Measurements from ENCODE around the gene DSP.

DSP gene

GRCh38 chr6:7615611-7616383 is 74.3 kb downstream of the DSP start:
- peak; percentile 58 to 70 for DNase-seq

DNA sequence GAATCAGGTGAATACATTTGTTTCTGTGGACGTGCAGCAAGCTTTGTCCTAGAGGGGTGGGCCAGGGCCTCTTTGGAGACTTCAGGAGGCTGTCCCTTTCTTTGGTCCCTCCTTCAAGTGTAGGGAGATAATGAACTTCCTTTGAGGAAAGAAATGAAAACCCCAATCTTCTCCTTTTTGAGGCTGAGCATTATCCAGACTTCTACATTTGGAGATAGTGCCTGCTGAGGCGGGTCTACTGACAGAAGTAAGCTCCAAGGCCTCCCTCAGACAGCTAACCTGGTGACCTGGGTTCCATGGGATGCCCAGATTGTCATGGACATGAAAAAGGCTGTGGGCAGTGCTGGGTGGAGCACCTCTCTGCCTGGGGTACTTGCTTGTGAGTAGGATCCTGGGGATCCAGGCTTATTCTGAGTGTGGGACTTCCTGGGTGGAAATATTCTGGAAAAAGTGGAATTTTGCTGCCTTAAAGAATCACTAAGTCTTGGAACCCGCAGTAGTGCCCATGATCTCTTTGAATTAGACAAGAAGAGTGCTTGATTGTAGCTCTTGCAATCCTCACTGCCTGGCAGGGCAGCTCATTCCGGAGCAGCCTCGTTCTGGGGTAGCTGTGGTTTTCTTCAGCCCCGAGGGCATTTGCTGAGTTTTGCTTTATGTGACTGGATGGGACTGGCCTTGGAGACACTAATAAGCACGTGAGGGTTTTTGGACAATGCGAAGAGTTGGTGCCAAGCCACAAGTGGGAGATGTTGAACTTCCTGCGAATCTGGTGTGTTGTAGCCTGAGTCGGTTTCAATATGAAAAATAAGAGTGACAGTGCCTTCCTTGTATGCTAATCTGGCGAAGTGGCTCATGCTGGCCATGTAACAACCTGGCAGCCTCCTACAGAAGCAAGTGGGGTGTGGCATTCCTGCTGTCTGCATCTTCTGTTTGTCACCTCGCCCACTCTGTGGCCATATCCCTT is 76.6 kb downstream of the DSP start:
- peak; percentile 62 to 81 for DNase-seq

DNA sequence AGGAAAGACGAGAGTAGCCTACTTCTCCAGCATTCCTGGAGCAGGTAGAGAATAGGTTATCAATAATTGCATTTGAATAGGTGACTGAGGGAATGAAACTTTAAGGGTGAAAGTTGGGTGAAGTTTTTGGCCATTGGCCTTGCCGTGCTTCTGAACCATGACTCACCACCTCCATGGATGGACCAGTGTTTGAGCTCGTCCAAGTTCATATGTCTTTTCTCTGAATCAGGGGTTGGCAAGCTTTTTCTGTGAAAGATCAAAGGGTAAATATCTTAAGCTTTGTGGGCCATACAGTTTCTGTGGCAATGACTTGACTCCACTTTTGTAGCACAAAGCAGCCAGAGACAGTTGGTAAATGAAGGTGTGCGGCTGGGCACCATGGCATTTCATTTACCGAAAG is 80.3 kb downstream of the DSP start:
- DNase-seq, result no peak

GRCh38 chr6:7624796-7625710 is 83.6 kb downstream of the DSP start:
- peak; percentile 7 to 12 for DNase-seq

DNA sequence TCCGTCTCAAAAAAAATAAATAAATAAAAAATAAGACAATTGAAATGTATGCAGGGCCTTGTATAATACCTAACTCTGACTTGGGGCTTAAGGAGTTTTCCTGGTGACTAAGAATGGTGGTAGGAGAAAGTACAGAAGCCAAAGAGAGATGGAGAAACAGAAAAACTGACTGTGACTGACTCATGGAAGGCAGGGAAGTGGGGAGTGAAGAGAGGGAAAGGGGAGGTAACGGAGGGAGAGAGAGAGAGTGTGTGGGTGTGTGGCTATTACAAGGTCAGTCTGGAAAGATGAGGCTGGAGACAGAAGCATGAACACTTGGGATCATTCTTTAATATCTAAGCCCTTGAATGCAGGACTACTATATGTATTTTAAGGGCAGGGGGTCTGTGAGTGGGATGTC is 87.0 kb downstream of the DSP start:
- DNase-seq, result no peak

DNA sequence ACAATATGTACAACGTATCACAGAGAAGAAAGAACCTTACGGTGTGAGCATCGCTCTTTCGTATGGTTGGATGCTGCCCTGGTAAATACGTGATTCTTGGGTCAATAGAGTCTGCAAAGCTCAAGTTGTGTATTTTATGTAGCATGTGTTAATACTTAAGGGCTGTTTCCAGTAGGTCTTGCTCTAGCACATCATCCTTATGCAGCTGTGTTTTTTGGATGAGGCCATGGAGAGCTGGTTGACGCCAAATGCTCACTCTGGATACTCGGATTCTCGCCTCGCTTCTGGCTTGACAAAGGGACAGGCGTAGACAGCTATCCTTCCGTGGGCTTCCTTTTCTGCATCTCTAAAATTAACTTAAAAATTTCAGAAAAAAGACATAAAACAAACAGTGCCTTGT is 87.4 kb downstream of the DSP start:
- DNase-seq, result no peak

DNA sequence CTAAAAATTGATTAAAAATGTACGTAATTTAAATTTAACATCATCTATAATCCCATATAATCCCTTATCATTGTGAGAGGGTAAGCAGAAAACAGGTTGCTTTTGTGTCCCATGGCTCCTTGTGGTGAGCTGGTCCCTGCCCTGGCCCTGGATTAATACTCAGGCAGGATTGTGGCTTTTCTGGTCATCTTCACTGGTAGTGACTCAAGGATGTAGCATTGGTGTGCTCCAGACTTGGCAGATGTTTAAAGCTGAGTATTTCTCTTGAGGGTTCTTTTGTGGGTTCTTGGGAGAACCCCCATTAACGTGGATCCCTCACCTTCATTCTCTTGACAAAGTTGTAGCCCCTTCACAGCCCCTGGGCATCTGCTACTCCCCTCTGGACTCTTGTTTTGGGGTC is 87.8 kb downstream of the DSP start:
- DNase-seq, result no peak

GRCh38 chr6:7630792-7631191 is 89.3 kb downstream of the DSP start:
- no peak for DNase-seq

GRCh38 chr6:7631466-7631865 is 90.0 kb downstream of the DSP start:
- DNase-seq, result no peak

DNA sequence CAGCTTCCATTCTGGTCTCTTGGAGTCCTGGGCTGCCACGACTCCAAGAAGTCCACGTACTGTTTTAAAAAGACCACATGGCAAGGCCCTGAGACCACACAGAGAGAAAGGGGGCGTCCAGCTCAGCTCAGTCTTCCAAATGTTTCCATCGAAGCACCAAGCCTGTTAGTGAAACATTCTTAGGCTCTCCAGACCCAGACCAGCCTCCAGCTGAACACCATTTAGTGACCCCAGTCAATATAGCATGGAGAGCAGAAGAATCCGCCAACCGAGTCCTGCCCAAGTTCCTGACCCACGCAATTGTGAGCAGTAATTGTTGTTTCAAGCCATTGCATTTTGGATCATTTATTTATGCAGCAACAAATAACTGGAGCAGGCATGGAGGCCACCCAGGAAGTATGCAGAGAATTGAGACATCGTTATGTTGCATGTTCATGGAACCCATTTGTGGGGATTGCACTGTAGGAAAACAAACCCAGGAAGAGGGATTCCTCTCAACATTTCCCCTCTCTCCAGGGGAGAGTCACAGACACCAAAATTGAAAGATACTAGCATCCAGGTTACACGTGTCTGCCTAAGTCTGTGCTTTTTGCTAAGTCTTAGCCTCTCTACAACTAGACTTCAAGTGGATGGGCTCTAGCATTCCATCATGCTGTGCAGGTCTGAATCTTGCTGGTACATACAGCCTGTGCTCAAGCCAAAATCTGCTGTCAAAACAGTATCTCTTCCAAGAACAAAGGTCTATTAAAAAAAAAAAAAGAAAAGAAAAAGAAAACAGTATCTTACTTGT is 91.2 kb downstream of the DSP start:
- DNase-seq, result no peak

DNA sequence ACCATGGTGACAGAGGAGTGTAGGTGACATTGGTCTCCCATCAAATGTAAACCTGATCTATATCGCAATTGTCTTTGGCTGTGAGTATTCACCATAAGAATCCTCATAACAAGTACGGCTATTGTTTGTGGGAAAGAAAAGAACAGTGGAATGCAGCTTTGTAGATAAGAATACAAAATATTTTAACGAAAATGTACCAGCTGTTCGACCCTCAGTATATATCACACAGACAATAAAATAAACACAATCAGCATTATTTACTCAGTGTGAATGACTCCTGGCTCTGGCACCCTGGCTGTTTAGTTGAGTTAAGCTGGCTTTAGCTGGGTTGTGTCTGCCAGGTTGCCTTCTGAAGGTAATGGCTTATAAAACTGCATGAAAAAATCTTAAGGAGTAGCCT is 91.9 kb downstream of the DSP start:
- no peak for DNase-seq

GRCh38 chr6:7636151-7636550 is 94.7 kb downstream of the DSP start:
- DNase-seq, result no peak

Measured in Kasumi-1 (cell line).